Epithelial cell of proximal tubule (primary cell): Measurements from ENCODE around the gene CSTF3. TPM values are rescaled to one million over a fixed set of nuclear protein-coding genes. Genes with fewer than 3 reads are reported as not detected.
A peak's percentile ranks its signal among the peaks of the same experiment; 100 is the strongest.

Experiments used
- DNase-seq: peaks from one replicate; pipeline ENCODE4 v3.0.0-alpha.2; 2011; ENCODE audit warnings: low read depth
- H3K4me3 ChIP-seq: 2 replicates; pipeline ENCODE4 v1.5.1; 2011; ENCODE audit warnings: low read depth, mild to moderate bottlenecking, low read length
- total RNA-seq: library from RNA; depleted of rRNA; stranded (reverse); fragments of >200 nt; gene quantifications from 2 replicates; pipeline ENCODE4 v1.2.3, GENCODE V29; 2015
- TF ChIP-seq, protein P1 (sequence below): conservative IDR thresholded peaks from 2 replicates; pipeline ENCODE4 v1.5.1; 2012; ENCODE audit warnings: low read depth, mild to moderate bottlenecking, low read length

Gene CSTF3
- total RNA-seq, 1 donor from 2014 or later: 45.1 TPM

DNA sequence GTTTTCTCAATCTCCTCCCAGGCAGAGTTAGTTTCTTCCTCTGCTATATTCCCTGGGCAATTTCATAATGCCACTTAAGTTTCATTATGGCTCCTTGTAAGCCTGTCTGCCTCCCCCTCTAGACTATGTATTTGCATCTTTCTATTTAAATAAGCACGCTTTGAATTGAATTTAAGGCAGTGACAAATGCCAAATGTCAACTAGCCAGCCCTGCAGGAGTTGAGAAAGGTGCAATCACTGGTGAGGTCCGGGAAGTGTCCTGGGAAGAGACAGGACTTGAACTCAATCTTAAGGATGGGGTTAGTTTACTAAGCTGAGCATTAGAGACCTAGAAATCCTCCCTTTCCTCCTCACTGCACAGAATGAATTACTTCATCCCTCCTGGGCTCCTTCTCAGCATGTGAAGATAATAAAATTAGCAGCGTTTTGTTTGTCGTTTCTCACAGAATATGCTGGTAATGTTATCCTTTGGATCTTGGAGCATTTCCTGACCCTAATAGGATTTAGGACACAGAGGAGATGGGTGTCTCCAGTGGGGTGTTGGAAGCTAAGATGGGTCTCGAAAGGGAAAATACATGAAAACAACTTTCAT is 120.3 kb downstream of the CSTF3 start:
- DNase-seq: no peak
- peak overlapping the region; percentile 62 for H3K4me3 ChIP-seq
- TF ChIP-seq, protein P1, sequence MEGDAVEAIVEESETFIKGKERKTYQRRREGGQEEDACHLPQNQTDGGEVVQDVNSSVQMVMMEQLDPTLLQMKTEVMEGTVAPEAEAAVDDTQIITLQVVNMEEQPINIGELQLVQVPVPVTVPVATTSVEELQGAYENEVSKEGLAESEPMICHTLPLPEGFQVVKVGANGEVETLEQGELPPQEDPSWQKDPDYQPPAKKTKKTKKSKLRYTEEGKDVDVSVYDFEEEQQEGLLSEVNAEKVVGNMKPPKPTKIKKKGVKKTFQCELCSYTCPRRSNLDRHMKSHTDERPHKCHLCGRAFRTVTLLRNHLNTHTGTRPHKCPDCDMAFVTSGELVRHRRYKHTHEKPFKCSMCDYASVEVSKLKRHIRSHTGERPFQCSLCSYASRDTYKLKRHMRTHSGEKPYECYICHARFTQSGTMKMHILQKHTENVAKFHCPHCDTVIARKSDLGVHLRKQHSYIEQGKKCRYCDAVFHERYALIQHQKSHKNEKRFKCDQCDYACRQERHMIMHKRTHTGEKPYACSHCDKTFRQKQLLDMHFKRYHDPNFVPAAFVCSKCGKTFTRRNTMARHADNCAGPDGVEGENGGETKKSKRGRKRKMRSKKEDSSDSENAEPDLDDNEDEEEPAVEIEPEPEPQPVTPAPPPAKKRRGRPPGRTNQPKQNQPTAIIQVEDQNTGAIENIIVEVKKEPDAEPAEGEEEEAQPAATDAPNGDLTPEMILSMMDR: no peak

DNA sequence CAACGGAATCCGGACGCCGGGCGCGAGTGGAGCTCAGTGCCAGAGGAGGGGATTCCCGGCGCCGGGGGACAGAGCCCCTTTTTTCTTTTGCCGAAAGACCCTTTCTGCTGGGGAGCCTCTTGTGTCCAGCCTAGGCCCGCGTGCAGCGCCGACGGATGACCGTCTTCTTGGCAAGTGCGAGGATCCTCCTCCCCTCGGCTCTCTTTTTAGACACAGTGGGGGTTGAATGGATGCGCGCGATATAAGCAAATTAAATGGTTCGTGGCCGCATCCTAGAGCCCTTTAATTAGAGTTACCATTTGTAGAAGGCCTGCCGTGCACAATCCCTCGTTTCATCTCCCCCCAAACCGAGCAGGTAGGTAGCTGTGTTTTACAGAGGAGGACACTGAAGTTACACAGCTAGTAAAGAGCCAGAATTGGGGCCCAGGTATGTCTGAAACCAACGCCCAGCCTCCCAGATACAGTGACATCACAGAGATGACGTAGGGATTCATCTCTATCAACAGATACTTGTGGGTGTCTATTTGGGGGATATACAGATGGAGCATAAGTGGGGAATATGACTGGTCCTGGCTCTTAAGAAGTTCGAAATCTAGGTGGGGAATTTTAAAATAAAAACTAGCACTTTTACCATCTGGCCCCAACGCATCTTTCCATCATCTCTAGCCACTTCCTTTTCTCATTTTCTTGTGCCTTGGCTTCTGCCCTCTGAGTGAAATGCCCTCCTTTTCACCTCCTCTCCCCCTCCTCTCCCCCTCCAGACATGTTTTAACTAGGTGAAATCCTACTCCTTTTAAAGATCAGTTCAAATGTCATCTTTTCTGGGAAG is 121.0 kb downstream of the CSTF3 start:
- TF ChIP-seq, protein P1: no peak

DNA sequence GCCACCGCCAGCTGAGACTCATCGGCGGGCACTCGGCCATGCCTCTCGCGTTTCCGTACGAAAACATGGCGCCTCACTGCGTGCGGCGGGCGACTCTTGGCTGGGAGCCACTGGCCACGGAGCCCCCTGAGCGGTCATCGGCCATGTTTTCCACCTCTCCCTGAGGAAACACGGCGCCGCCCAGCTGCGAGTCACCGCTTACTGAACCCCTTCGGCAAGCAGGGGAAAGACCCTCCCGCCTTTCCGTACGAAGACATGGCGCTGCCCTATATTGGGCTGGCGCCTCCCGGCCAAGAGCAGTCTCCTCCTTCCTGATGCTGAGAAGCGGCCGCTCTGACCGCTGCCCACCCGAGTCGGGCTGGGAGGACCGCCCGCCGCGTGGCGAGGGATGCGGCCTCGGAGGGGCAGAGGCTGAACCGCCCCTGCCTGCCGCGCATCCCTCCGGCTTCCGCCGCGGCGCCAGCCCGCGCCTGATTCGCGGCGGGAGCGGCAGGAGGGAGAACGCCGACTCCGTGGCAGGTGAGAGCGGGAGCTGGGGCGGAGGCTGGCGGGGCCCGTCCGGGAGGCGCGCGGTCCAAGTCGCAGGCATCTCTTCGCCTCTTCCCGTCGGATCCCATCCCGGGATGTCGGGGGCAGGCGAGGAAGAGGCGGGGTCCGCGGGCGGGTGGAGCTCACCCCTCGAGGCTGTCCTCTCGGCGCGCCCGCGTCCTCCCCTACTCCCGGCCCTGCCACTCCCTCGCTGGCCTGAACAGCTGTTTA is 121.8 kb downstream of the CSTF3 start, which contains the start of gene TCP11L1:
TCP11L1 (plus strand) TSS at position 299 of the 759 bp plus-strand sequence. CDS start 4,202 bp downstream, outside the sequence.
- no peak for DNase-seq
- H3K4me3 ChIP-seq: peak within 1 kb of the TSS; percentile 62
- TF ChIP-seq, protein P1: no peak

More for the DNA sequence above, 121.0 kb downstream of the CSTF3 start:
- peak overlapping the region; percentile 62 for H3K4me3 ChIP-seq
- no peak for DNase-seq

DNA sequence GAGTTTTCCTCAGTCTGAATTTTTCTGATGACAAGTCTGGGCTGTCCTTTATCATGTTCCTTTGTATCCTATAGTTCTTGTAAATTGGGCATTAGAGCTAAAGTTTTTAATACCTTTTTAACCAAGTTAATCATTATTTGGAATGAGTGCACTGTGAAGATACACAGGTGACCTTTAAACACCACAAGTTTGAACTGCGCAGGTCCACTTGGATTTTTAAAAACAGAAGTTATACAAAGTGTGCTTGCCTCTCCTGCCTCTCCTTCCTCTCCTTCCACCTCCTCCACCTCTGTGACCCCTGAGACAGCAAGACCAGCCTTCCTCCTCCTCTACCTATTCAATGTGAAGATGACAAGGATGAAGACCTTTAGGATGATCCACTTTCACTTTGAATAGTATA is 126.3 kb downstream of the CSTF3 start:
- TF ChIP-seq, protein P1: no peak
- DNase-seq: no peak
- H3K4me3 ChIP-seq: no peak overlapping the region

Other genes with a start within 250 kb of the CSTF3 start
- gene DEPDC7, start 145.6 kb downstream of the CSTF3 start, total RNA-seq: 2.2 and 2.5 TPM in 2 replicates
- gene TCP11L1, start 121.9 kb downstream of the CSTF3 start, total RNA-seq: 9.8 and 15.2 TPM in 2 replicates
- 21.3 and 26.9 TPM in 2 replicates for gene HIPK3, start 95.9 kb upstream of the CSTF3 start, total RNA-seq
- 8.1 and 12.1 TPM in 2 replicates for gene KIAA1549L, start 214.6 kb upstream of the CSTF3 start, total RNA-seq